Esophagus squamous epithelium (tissue), 4 donors: ENCODE data around the gene FUT1.

Experiments
- POLR2A ChIP-seq, 4 donors: fragments of 450-650 bp; IDR thresholded peaks; one replicate each; pipeline ENCODE4 v1.6.1; 2017; ENCODE audit warnings: antibody characterized with exemption in 4 of 4, mild to moderate bottlenecking in 4 of 4, moderate library complexity in 3 of 4
- TF ChIP-seq, protein P1 (sequence below), 6 experiments: fragments of 450-650 bp in 4 of 6; fragments of 200-600 bp in 2 of 6; sonication (generic) in 2 of 6; IDR thresholded peaks; one replicate each; pipeline ENCODE4 v1.5.1; 2016 to 2019; ENCODE audit warnings: antibody characterized with exemption in 6 of 6, mild to moderate bottlenecking in 4 of 6, moderate library complexity in 4 of 6

DNA sequence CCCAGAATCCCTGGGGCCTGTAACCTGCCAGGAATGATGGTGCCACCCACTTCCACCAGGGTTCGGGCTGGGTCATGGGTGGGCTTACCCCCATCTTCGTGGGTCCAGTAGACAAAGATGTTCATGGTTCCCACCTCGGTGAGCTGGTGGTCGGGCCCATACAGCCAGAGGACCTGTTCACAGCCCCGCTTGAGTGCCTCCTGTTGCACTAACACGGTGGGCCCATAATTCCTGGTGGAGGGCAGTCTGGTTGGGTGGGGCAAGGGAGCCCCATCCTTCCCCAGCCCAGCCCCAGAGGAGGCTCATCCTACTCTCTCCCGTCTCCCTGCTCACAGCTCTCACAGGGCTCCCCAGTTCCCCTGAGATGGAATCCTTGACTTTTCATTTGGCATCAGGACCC, 44.7 kb upstream of the FUT1 start:
- TF ChIP-seq, protein P1, sequence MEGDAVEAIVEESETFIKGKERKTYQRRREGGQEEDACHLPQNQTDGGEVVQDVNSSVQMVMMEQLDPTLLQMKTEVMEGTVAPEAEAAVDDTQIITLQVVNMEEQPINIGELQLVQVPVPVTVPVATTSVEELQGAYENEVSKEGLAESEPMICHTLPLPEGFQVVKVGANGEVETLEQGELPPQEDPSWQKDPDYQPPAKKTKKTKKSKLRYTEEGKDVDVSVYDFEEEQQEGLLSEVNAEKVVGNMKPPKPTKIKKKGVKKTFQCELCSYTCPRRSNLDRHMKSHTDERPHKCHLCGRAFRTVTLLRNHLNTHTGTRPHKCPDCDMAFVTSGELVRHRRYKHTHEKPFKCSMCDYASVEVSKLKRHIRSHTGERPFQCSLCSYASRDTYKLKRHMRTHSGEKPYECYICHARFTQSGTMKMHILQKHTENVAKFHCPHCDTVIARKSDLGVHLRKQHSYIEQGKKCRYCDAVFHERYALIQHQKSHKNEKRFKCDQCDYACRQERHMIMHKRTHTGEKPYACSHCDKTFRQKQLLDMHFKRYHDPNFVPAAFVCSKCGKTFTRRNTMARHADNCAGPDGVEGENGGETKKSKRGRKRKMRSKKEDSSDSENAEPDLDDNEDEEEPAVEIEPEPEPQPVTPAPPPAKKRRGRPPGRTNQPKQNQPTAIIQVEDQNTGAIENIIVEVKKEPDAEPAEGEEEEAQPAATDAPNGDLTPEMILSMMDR (IDR thresholded peaks at IDR 0.05): no peak
- no peak for TF ChIP-seq POLR2A (IDR thresholded peaks at IDR 0.05)
